Neural cell (in vitro differentiated cells): ENCODE results near the gene LHFPL5. TPM values are rescaled to one million over a fixed set of nuclear protein-coding genes. Genes with fewer than 3 reads are reported as not detected.

Source experiments
- H2AFZ ChIP-seq: fragments of 200-600, 300-800 bp; sonication (generic), shearing (Covaris generic); 2 replicates; pipeline ENCODE4 v1.6.0; 2014; ENCODE audit warnings: low read depth, mild to moderate bottlenecking, antibody characterized with exemption, low read length, moderate library complexity
- H3F3A ChIP-seq: fragments of 200-600 bp; shearing (Covaris generic); 2 replicates; pipeline ENCODE4 v1.6.1; 2016; ENCODE audit warnings: mild to moderate bottlenecking, moderate library complexity, mixed read lengths, antibody characterized with exemption, low read length; ENCODE audit not compliant: insufficient read depth, poor library complexity, severe bottlenecking
- H3K27ac ChIP-seq: fragments of 200-600, 300-800 bp; sonication (generic), shearing (Covaris generic); 2 replicates; pipeline ENCODE4 v1.5.1; 2014; ENCODE audit warnings: mild to moderate bottlenecking, low read length, moderate library complexity
- H3K27me3 ChIP-seq: fragments of 300-800, 200-600 bp; sonication (generic), shearing (Covaris generic); 2 replicates; pipeline ENCODE4 v1.6.0; 2014; ENCODE audit warnings: mild to moderate bottlenecking, low read depth, low read length, moderate library complexity; ENCODE audit not compliant: insufficient read depth
- H3K36me3 ChIP-seq: fragments of 300-800, 200-600 bp; sonication (generic), shearing (Covaris generic); 2 replicates; pipeline ENCODE4 v1.5.1; 2014; ENCODE audit warnings: mild to moderate bottlenecking, antibody characterized with exemption, low read length, moderate library complexity; ENCODE audit not compliant: insufficient read depth
- H3K4me2 ChIP-seq: fragments of 300-800, 200-600 bp; sonication (generic), shearing (Covaris generic); 2 replicates; pipeline ENCODE4 v1.6.0; 2014; ENCODE audit warnings: mild to moderate bottlenecking, low read length
- H3K4me3 ChIP-seq: fragments of 300-800, 200-600 bp; sonication (generic), shearing (Covaris generic); 2 replicates; pipeline ENCODE4 v1.5.1; 2014; ENCODE audit warnings: mild to moderate bottlenecking, low read length, moderate library complexity
- H3K79me2 ChIP-seq: fragments of 200-600 bp; shearing (Covaris generic); replicated peaks from 2 replicates; pipeline ENCODE4 v1.6.0; 2014; ENCODE audit warnings: mild to moderate bottlenecking, low read length, moderate library complexity; ENCODE audit not compliant: insufficient read depth
- H3K9ac ChIP-seq: fragments of 300-800, 200-600 bp; sonication (generic), shearing (Covaris generic); 2 replicates; pipeline ENCODE4 v1.6.1; 2016; ENCODE audit warnings: mild to moderate bottlenecking, low read length, mixed read lengths
- H3K9me2 ChIP-seq: fragments of 200-600 bp; shearing (Covaris generic); 2 replicates; pipeline ENCODE4 v1.6.1; 2016; ENCODE audit warnings: mild to moderate bottlenecking, low read length, mixed read lengths; ENCODE audit not compliant: insufficient read depth
- H3K9me3 ChIP-seq: fragments of 200-600, 300-800 bp; sonication (generic), shearing (Covaris generic); 2 replicates; pipeline ENCODE4 v1.6.1; 2016; ENCODE audit warnings: mild to moderate bottlenecking, mixed run types, low read length, moderate library complexity, mixed read lengths
- H4K20me1 ChIP-seq: fragments of 200-600 bp; shearing (Covaris generic); 2 replicates; pipeline ENCODE4 v1.6.1; 2016; ENCODE audit warnings: mild to moderate bottlenecking, mixed run types; ENCODE audit not compliant: insufficient read depth
- EP300 ChIP-seq: fragments of 450-650 bp; conservative IDR thresholded peaks from 2 replicates; pipeline ENCODE4 v1.6.1; 2014; ENCODE audit warnings: antibody characterized with exemption, mild to moderate bottlenecking, moderate library complexity; ENCODE audit not compliant: poor library complexity, severe bottlenecking
- EZH2 ChIP-seq: fragments of 200-600, 300-800 bp; shearing (Covaris generic), sonication (generic); IDR thresholded peaks from 2 replicates; pipeline ENCODE4 v1.6.1; 2014; ENCODE audit warnings: antibody characterized with exemption, low read length, borderline replicate concordance, mild to moderate bottlenecking; ENCODE audit not compliant: insufficient read depth, poor library complexity, severe bottlenecking
- MXI1 ChIP-seq: fragments of 450-650 bp; conservative IDR thresholded peaks from 2 replicates; pipeline ENCODE4 v1.6.1; 2014; ENCODE audit warnings: antibody characterized with exemption, mild to moderate bottlenecking; ENCODE audit not compliant: poor library complexity, severe bottlenecking
- POLR2AphosphoS5 ChIP-seq: IDR thresholded peaks from 2 replicates; pipeline ENCODE4 v1.6.1; 2012
- RAD21 ChIP-seq: fragments of 450-650 bp; conservative IDR thresholded peaks from 2 replicates; pipeline ENCODE4 v1.6.1; 2014; ENCODE audit warnings: antibody characterized with exemption, mild to moderate bottlenecking, moderate library complexity
- SMC3 ChIP-seq: fragments of 450-650 bp; conservative IDR thresholded peaks from 2 replicates; pipeline ENCODE4 v1.6.1; 2014; ENCODE audit warnings: antibody characterized with exemption, mild to moderate bottlenecking, moderate library complexity; ENCODE audit not compliant: poor library complexity
- TAF1 ChIP-seq: IDR thresholded peaks from 2 replicates; pipeline ENCODE4 v1.6.1; 2012; ENCODE audit warnings: low read depth
- polyA plus RNA-seq: library from polyadenylated mRNA; depleted of rRNA; stranded (reverse); fragments of >200 nt; gene quantifications from 2 replicates; pipeline ENCODE4 v1.2.3, GENCODE V29; 2014
- TF ChIP-seq, protein P1 (sequence below): fragments of 450-650 bp; IDR thresholded peaks from 2 replicates; pipeline ENCODE4 v1.5.1; 2014; ENCODE audit warnings: antibody characterized with exemption, mild to moderate bottlenecking, moderate library complexity; ENCODE audit not compliant: poor library complexity, severe bottlenecking
- TF ChIP-seq, protein P2 (sequence below): IDR thresholded peaks from 2 replicates; pipeline ENCODE4 v1.6.1; 2012; ENCODE audit warnings: borderline replicate concordance

Gene LHFPL5
- polyA plus RNA-seq, 1 donor from 2014 or later: 0.17 TPM

DNA sequence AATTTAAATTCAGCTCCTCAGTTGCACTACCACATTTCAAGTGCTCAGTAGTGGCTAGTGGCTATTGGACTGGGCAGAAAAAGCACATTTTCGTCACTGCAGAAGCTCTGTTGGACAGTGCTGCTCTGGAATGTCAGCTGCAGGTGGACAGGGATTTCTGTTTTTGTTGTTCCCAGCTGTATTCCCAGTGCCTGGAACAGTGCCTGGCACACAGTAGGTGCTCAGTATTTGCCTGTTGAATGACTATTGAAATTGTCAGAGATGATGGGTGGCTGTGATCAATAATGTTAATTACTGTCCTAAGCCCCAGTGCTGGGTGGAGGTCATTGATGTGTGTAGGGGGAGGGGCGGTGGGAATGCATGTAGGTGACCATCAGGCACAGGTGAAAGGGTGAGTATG, 18.9 kb upstream of the LHFPL5 start:
- Histone ChIP-seq H3K27me3 (no peaks in the 10 kb centered on the region), H3K9ac (no peak overlapping the region), H3K9me2 (no peaks in the 10 kb centered on the region), H3K9me3 (no peaks in the 10 kb centered on the region), H3K36me3 (no peaks in the 10 kb centered on the region), H4K20me1 (no peaks in the 10 kb centered on the region), H3K4me3 (no peak overlapping the region), H2AFZ (no peak overlapping the region), H3K27ac (no peak overlapping the region), H3K79me2 (no peaks in the 10 kb centered on the region), H3F3A (no peaks in the 10 kb centered on the region), H3K4me2 (no peak overlapping the region)
- no peak for TF ChIP-seq TAF1
- no peak for TF ChIP-seq MXI1
- no peak for TF ChIP-seq POLR2AphosphoS5
- TF ChIP-seq SMC3: no peak
- TF ChIP-seq, protein P1, sequence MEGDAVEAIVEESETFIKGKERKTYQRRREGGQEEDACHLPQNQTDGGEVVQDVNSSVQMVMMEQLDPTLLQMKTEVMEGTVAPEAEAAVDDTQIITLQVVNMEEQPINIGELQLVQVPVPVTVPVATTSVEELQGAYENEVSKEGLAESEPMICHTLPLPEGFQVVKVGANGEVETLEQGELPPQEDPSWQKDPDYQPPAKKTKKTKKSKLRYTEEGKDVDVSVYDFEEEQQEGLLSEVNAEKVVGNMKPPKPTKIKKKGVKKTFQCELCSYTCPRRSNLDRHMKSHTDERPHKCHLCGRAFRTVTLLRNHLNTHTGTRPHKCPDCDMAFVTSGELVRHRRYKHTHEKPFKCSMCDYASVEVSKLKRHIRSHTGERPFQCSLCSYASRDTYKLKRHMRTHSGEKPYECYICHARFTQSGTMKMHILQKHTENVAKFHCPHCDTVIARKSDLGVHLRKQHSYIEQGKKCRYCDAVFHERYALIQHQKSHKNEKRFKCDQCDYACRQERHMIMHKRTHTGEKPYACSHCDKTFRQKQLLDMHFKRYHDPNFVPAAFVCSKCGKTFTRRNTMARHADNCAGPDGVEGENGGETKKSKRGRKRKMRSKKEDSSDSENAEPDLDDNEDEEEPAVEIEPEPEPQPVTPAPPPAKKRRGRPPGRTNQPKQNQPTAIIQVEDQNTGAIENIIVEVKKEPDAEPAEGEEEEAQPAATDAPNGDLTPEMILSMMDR: no peak
- no peak for TF ChIP-seq RAD21
- no peak for TF ChIP-seq EP300
- no peak for TF ChIP-seq EZH2
- TF ChIP-seq, protein P2, sequence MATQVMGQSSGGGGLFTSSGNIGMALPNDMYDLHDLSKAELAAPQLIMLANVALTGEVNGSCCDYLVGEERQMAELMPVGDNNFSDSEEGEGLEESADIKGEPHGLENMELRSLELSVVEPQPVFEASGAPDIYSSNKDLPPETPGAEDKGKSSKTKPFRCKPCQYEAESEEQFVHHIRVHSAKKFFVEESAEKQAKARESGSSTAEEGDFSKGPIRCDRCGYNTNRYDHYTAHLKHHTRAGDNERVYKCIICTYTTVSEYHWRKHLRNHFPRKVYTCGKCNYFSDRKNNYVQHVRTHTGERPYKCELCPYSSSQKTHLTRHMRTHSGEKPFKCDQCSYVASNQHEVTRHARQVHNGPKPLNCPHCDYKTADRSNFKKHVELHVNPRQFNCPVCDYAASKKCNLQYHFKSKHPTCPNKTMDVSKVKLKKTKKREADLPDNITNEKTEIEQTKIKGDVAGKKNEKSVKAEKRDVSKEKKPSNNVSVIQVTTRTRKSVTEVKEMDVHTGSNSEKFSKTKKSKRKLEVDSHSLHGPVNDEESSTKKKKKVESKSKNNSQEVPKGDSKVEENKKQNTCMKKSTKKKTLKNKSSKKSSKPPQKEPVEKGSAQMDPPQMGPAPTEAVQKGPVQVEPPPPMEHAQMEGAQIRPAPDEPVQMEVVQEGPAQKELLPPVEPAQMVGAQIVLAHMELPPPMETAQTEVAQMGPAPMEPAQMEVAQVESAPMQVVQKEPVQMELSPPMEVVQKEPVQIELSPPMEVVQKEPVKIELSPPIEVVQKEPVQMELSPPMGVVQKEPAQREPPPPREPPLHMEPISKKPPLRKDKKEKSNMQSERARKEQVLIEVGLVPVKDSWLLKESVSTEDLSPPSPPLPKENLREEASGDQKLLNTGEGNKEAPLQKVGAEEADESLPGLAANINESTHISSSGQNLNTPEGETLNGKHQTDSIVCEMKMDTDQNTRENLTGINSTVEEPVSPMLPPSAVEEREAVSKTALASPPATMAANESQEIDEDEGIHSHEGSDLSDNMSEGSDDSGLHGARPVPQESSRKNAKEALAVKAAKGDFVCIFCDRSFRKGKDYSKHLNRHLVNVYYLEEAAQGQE: no peak

DNA sequence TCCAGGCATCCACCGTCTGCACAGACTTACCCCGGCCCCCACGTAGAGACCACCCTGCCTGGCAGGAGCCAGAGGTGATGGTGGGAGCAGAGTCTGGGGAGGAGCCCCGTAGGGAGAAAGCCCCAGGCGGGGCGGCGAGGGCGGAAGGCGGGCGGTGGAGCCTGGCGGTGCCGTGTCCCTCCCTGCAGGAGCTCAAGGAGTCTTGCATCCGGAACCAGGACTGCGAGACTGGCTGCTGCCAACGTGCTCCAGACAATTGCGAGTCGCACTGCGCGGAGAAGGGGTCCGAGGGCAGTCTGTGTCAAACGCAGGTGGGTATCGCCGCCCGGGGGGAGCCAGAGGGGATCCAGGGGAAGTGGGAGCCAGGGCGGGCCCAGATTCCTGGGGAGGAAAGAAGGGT, 18.3 kb upstream of the LHFPL5 start:
- Histone ChIP-seq H3K27me3 (no peaks in the 10 kb centered on the region), H3K4me3 (no peak overlapping the region)

More for the DNA sequence above, 18.3 kb upstream of the LHFPL5 start:
- TF ChIP-seq EP300 (no peak), TAF1 (no peak), MXI1 (no peak), POLR2AphosphoS5 (no peak), RAD21 (no peak), EZH2 (no peak), SMC3 (no peak)
- TF ChIP-seq, protein P2: no peak
- TF ChIP-seq, protein P1: no peak
- Histone ChIP-seq H3K36me3 (no peaks in the 10 kb centered on the region), H3K9me3 (no peaks in the 10 kb centered on the region), H2AFZ (no peak overlapping the region), H3K9me2 (no peaks in the 10 kb centered on the region), H3K27ac (no peak overlapping the region), H3K79me2 (no peaks in the 10 kb centered on the region), H3F3A (no peaks in the 10 kb centered on the region), H4K20me1 (no peaks in the 10 kb centered on the region), H3K4me2 (no peak overlapping the region), H3K9ac (no peak overlapping the region)
